Heart left ventricle (tissue), 13 donors: Measurements from ENCODE around the gene STXBP1.

ENCODE experiments used
- POLR2A ChIP-seq, 2 donors: fragments of 450-650 bp; IDR thresholded peaks; one replicate each; pipeline ENCODE4 v1.6.1; 2017; ENCODE audit warnings: antibody characterized with exemption in 2 of 2, mild to moderate bottlenecking in 2 of 2, moderate library complexity in 2 of 2
- TF ChIP-seq, protein P1 (sequence below), 12 donors: fragments of 200-600 bp; sonication (generic) in 4 of 12; IDR thresholded peaks; one replicate each; pipeline versions ENCODE4 v1.5.0 to v1.8.0; 2018 to 2022; ENCODE audit warnings: antibody characterized with exemption in 12 of 12, mild to moderate bottlenecking in 5 of 12
- donor health status: ischemic (EF 13 %, LVEDD 7.1; RV severe dilation, severe dysfunction).
- donor health status: DM: no; HTN: yes; CAD: no.
- donor health status: DM: no; HTN: no; CAD: no.
- donor health status: ischemic (EF 25% LVEDD 6.9; RV normal size, moderate dysfunction).
- donor health status: ischemic (EF 25% LVEDD 5.7; RV mildly dilated, moderate dysfunction).
- donor health status: ischemic (EF 35%, LVEDD 5.7; RV mildly dilated, moderate dysfunction).
- donor health status: nonischemic (EF 11% LVEDD 7.7; RV severe dilation, severe dysfunction).
- donor health status: DM: yes; HTN: yes; CAD: no.
- donor health status: PGD.
- donor health status: ischemic (EF 29% LVEDD 5.4; RV normal size, mild dysfunction).
- donor health status: nonischemic (EF 23%, LVEDD 6.1; RV moderate dilation, normal function).

DNA sequence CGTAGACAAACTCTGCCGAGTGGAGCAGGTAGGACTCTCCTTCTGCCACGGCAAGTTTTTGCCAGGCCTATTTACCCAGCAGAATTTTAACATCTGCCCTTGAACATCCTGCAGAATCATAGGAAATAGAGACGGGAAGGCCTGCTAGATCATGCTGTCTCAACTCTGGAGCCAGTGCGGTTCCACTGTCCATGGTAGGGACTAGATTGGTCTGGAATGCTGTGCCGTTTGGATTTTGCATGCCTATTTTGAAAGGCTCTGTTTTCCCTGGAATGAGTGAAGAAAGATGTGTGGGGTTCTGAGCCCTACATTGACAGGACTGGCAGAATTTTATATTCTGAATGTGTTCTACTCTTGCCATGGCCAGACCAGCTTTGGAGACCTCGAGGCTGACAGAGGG, 61.2 kb downstream of the STXBP1 start:
- TF ChIP-seq POLR2A (IDR thresholded peaks at IDR 0.05) = no peak
- TF ChIP-seq, protein P1, sequence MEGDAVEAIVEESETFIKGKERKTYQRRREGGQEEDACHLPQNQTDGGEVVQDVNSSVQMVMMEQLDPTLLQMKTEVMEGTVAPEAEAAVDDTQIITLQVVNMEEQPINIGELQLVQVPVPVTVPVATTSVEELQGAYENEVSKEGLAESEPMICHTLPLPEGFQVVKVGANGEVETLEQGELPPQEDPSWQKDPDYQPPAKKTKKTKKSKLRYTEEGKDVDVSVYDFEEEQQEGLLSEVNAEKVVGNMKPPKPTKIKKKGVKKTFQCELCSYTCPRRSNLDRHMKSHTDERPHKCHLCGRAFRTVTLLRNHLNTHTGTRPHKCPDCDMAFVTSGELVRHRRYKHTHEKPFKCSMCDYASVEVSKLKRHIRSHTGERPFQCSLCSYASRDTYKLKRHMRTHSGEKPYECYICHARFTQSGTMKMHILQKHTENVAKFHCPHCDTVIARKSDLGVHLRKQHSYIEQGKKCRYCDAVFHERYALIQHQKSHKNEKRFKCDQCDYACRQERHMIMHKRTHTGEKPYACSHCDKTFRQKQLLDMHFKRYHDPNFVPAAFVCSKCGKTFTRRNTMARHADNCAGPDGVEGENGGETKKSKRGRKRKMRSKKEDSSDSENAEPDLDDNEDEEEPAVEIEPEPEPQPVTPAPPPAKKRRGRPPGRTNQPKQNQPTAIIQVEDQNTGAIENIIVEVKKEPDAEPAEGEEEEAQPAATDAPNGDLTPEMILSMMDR (IDR thresholded peaks at IDR 0.05) = no peak
